ENCODE results near the gene SNRNP25. TPM values are rescaled to one million over a fixed set of nuclear protein-coding genes. Genes with fewer than 3 reads are reported as not detected.
"Not testable (repeated sequence)": the region's sequence is repeated elsewhere in the genome, so short reads cannot be mapped to it uniquely, and the experiment has no call there.

The SNRNP25 gene
- total RNA-seq, 4 donors from 2014 or later: 25.6 to 34.4 (median 28.5) TPM

- Histone ChIP-seq H3K27me3 (no peaks in the 10 kb centered on the region), H3K4me3 (peak overlapping the region in 1 of 2 donors; percentile 10), H3K9me3 (no peaks in the 10 kb centered on the region), H3K36me3 (peaks cover 0 to 42% of the 10 kb centered on the region in 2 donors), H3K4me1 (no peaks in the 10 kb centered on the region), H3K27ac (no peak overlapping the region)
- TF ChIP-seq, protein P1, sequence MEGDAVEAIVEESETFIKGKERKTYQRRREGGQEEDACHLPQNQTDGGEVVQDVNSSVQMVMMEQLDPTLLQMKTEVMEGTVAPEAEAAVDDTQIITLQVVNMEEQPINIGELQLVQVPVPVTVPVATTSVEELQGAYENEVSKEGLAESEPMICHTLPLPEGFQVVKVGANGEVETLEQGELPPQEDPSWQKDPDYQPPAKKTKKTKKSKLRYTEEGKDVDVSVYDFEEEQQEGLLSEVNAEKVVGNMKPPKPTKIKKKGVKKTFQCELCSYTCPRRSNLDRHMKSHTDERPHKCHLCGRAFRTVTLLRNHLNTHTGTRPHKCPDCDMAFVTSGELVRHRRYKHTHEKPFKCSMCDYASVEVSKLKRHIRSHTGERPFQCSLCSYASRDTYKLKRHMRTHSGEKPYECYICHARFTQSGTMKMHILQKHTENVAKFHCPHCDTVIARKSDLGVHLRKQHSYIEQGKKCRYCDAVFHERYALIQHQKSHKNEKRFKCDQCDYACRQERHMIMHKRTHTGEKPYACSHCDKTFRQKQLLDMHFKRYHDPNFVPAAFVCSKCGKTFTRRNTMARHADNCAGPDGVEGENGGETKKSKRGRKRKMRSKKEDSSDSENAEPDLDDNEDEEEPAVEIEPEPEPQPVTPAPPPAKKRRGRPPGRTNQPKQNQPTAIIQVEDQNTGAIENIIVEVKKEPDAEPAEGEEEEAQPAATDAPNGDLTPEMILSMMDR (IDR thresholded peaks at IDR 0.05): no peak
- no peak for TF ChIP-seq POLR2A (IDR thresholded peaks at IDR 0.05)
- 68 to 94% methylated on average over 10 to 11 of the region's 11 CpGs for WGBS, 2 donors (ENCODE audit: low coverage in 1 of 2)
- ATAC-seq: no peak
These were observed 11.6 kb upstream of the SNRNP25 start for GRCh38 chr16:42069-42457.

GRCh38 chr16:42691-43090 is 10.9 kb upstream of the SNRNP25 start:
- no peak for ATAC-seq
- 77 to 81% methylated on average over 4 of the region's 4 CpGs for WGBS, 2 donors (ENCODE audit: low coverage in 1 of 2)
- no peaks in the 10 kb centered on the region for H3K4me1 ChIP-seq
- TF ChIP-seq, protein P1 (IDR thresholded peaks at IDR 0.05): no peak
- TF ChIP-seq EP300 (IDR thresholded peaks at IDR 0.05) (no peak), POLR2AphosphoS5 (IDR thresholded peaks at IDR 0.05) (no peak), POLR2A (IDR thresholded peaks at IDR 0.05) (no peak)
- no peak overlapping the region for H3K4me3 ChIP-seq
- peaks cover 0 to 46% of the 10 kb centered on the region in 2 donors for H3K36me3 ChIP-seq
- no peaks in the 10 kb centered on the region for H3K9me3 ChIP-seq
- no peak overlapping the region for H3K27ac ChIP-seq
- H3K27me3 ChIP-seq: no peaks in the 10 kb centered on the region

DNA sequence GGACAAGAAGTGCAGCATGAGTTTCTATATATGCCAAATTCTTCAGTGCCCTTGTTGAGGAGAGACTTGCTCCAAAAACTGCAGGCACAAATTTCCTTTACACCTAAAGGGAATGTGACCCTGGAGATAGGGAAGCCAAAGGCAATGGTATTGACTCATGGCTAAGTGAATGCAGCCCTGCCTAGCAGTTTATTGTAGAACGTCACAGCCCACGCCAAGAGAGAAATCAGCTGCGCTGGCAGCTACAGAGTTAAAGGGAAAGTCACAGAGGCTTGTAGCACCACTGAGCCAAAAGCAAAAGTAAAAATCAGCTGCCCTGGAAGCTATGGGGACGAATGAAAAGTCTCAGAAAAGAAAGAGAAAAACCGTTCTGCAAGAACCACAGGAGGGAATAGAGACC is 10.3 kb upstream of the SNRNP25 start:
- Histone ChIP-seq H3K36me3 (peaks cover 0 to 51% of the 10 kb centered on the region in 2 donors), H3K4me1 (no peaks in the 10 kb centered on the region), H3K27ac (no peak overlapping the region), H3K27me3 (no peaks in the 10 kb centered on the region), H3K4me3 (no peak overlapping the region), H3K9me3 (no peaks in the 10 kb centered on the region)
- TF ChIP-seq POLR2A (IDR thresholded peaks at IDR 0.05): no peak
- no peak for TF ChIP-seq EP300 (IDR thresholded peaks at IDR 0.05)
- TF ChIP-seq POLR2AphosphoS5 (IDR thresholded peaks at IDR 0.05): no peak
- TF ChIP-seq, protein P1 (IDR thresholded peaks at IDR 0.05): no peak
- ATAC-seq: no peak
- 68% methylated on average over 5 of the region's 5 CpGs; no CpG with 5 or more reads in 1 of the 2 donors for WGBS, 2 donors (ENCODE audit: low coverage in 1 of 2)

DNA sequence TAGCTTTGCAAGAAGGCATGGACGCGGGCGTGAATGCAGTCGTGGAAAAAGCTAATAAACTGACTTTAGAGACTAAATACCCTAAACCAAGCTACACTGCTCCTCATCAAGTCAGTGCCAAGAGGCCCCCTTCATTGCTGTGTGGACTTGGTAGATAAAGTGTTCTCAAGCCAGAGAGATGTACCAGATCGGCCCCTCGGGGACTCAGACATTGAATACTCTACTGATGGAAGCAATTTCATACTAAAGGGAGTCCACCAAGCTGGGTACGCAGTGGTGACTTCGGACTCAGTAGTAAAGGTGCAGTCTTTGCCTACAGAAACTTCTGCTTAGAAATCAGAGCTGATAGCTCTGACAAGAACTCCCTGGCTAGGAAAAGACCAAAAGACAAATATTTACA is 9.0 kb upstream of the SNRNP25 start:
- H3K36me3 ChIP-seq: peaks cover 0 to 61% of the 10 kb centered on the region in 2 donors
- H3K4me1 ChIP-seq: no peaks in the 10 kb centered on the region
- H3K9me3 ChIP-seq: no peaks in the 10 kb centered on the region
- H3K27ac ChIP-seq: no peak overlapping the region
- TF ChIP-seq POLR2A (IDR thresholded peaks at IDR 0.05) (no peak), POLR2AphosphoS5 (IDR thresholded peaks at IDR 0.05) (no peak), EP300 (IDR thresholded peaks at IDR 0.05) (no peak)
- TF ChIP-seq, protein P1 (IDR thresholded peaks at IDR 0.05): no peak
- H3K27me3 ChIP-seq: no peaks in the 10 kb centered on the region
- H3K4me3 ChIP-seq: no peak overlapping the region
- 97 to 98% methylated on average over 8 of the region's 8 CpGs for WGBS, 2 donors (ENCODE audit: low coverage in 1 of 2)
- no peak for ATAC-seq

GRCh38 chr16:45454-45853 is 8.2 kb upstream of the SNRNP25 start:
- H3K27ac ChIP-seq: no peak overlapping the region
- ATAC-seq: no peak
- no peak overlapping the region for H3K4me3 ChIP-seq
- peaks cover 0 to 64% of the 10 kb centered on the region in 2 donors for H3K36me3 ChIP-seq
- no peaks in the 10 kb centered on the region for H3K4me1 ChIP-seq
- WGBS, 2 donors (ENCODE audit: low coverage in 1 of 2): 86 to 87% methylated on average over 3 to 5 of the region's 5 CpGs
- no peaks in the 10 kb centered on the region for H3K9me3 ChIP-seq
- TF ChIP-seq, protein P1 (IDR thresholded peaks at IDR 0.05): no peak
- TF ChIP-seq POLR2A (IDR thresholded peaks at IDR 0.05) (no peak), POLR2AphosphoS5 (IDR thresholded peaks at IDR 0.05) (no peak), EP300 (IDR thresholded peaks at IDR 0.05) (no peak)
- H3K27me3 ChIP-seq: no peaks in the 10 kb centered on the region

DNA sequence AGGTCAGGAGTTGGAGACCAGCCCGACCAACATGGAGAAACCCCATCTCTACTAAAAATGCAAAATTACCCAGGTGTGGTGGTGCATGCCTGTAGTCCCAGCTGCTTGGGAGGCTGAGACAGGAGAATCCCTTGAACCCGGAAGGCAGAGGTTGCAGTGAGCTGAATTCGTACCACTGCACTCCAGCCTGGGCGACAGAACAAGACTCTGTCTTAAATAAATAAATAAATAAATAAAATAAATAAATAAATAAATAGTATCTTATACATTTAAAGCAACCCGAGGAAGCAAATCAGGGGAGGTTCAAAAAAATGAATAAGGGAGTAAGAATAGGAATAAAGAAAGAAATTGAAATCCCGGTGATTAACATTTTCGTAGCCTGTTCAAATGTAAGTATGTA is 7.1 kb upstream of the SNRNP25 start:
- not testable (repeated sequence) for H3K27me3 ChIP-seq, H3K4me3 ChIP-seq, H3K4me1 ChIP-seq, ATAC-seq, H3K27ac ChIP-seq, H3K9me3 ChIP-seq
- WGBS, 2 donors (ENCODE audit: low coverage in 1 of 2): 93 to 100% methylated on average over 2 to 7 of the region's 7 CpGs
- peaks cover 0 to 66% of the 10 kb centered on the region in 2 donors for H3K36me3 ChIP-seq
